Keratinocyte (primary cell): ENCODE results near the gene CHD9. TPM values are rescaled to one million over a fixed set of nuclear protein-coding genes. Genes with fewer than 3 reads are reported as not detected.

Experiments
- DNase-seq: peaks from one replicate; pipeline ENCODE4 v3.0.0-alpha.2; 2011; ENCODE audit warnings: low read depth, missing footprints, low spot score
- FAIRE-seq: peaks from 2 replicates; lab custom pipeline; 2011; peaks lifted over from hg19 to GRCh38; lab: Jason Lieb, UNC
- H2AFZ ChIP-seq: 2 replicates; pipeline ENCODE4 v1.6.0; 2012; ENCODE audit warnings: low read length, control low read depth, inconsistent platforms; ENCODE audit not compliant: control insufficient read depth
- H3K27ac ChIP-seq: 2 replicates; pipeline ENCODE4 v1.5.1; 2011; ENCODE audit warnings: low read length; ENCODE audit not compliant: control insufficient read depth, insufficient read depth
- H3K27me3 ChIP-seq: 3 replicates; pipeline ENCODE4 v1.6.0; 2011; ENCODE audit warnings: low read length; ENCODE audit not compliant: control insufficient read depth, insufficient read depth; ENCODE audit errors: extremely low read depth
- H3K36me3 ChIP-seq, 2 experiments: 2 replicates in 1 of 2; 3 replicates in 1 of 2; pipeline ENCODE4 v1.5.1; 2011; ENCODE audit warnings: low read length in 2 of 2, mild to moderate bottlenecking in 1 of 2; ENCODE audit not compliant: control insufficient read depth in 2 of 2, insufficient read depth in 2 of 2; ENCODE audit errors: extremely low read depth in 1 of 2
- H3K4me1 ChIP-seq: 3 replicates; pipeline ENCODE4 v1.5.1; 2011; ENCODE audit warnings: low read length; ENCODE audit not compliant: control insufficient read depth, insufficient read depth; ENCODE audit errors: extremely low read depth
- H3K4me2 ChIP-seq: 3 replicates; pipeline ENCODE4 v1.6.0; 2011; ENCODE audit warnings: low read depth, low read length; ENCODE audit not compliant: control insufficient read depth, insufficient read depth; ENCODE audit errors: extremely low read depth
- H3K4me3 ChIP-seq, 3 experiments: fragments of 200-600 bp in 1 of 3; sonication (generic) in 1 of 3; 2 replicates in 2 of 3; 3 replicates in 1 of 3; pipeline ENCODE4 v1.5.1; 2011 to 2016; ENCODE audit warnings: low read length in 3 of 3, mild to moderate bottlenecking in 3 of 3, control low read depth in 2 of 3, inconsistent platforms in 1 of 3, low read depth in 1 of 3, mixed read lengths in 1 of 3, mixed run types in 1 of 3, moderate library complexity in 1 of 3; ENCODE audit not compliant: control insufficient read depth in 2 of 3, insufficient read depth in 2 of 3; ENCODE audit errors: extremely low read depth in 1 of 3
- H3K79me2 ChIP-seq: 2 replicates; pipeline ENCODE4 v1.6.0; 2012; ENCODE audit warnings: low read length; ENCODE audit not compliant: control insufficient read depth, insufficient read depth
- H3K9ac ChIP-seq: 3 replicates; pipeline ENCODE4 v1.6.0; 2011; ENCODE audit warnings: low read length; ENCODE audit not compliant: control insufficient read depth, insufficient read depth; ENCODE audit errors: extremely low read depth
- H3K9me1 ChIP-seq: 3 replicates; pipeline ENCODE4 v1.6.0; 2011; ENCODE audit warnings: low read length; ENCODE audit not compliant: control insufficient read depth, insufficient read depth; ENCODE audit errors: extremely low read depth
- H3K9me3 ChIP-seq: 2 replicates; pipeline ENCODE4 v1.5.1; 2012; ENCODE audit warnings: low read depth, low read length; ENCODE audit not compliant: control insufficient read depth
- H4K20me1 ChIP-seq: 3 replicates; pipeline ENCODE4 v1.6.0; 2011; ENCODE audit warnings: low read length; ENCODE audit not compliant: control insufficient read depth, insufficient read depth; ENCODE audit errors: extremely low read depth
- EZH2 ChIP-seq: IDR thresholded peaks from one replicate; pipeline ENCODE4 v1.6.1; 2012; ENCODE audit warnings: inconsistent platforms, mild to moderate bottlenecking, low read length, moderate library complexity
- dilution Hi-C: fragments of 300-500 bp; cut with MboI; formaldehyde crosslinking; loops from one replicate; pipeline ENCODE4 v1.7.0; 2020; ENCODE audit warnings: low sequenced_read_pairs; ENCODE audit not compliant: extremely low pct_ligation_motif_present
- polyA plus RNA-seq, 5 experiments: library from polyadenylated mRNA; depleted of rRNA in 3 of 5; stranded (reverse) in 3 of 5; stranded (forward) in 1 of 5; unstranded in 1 of 5; fragments of >200 nt; gene quantifications; 1 replicate in 1 of 5; 2 replicates in 3 of 5; 3 replicates in 1 of 5; pipeline versions ENCODE4 v1.2.1 to v1.2.3, GENCODE V29; 2011 to 2012; ENCODE audit warnings: missing spikeins in 2 of 5, low read depth in 1 of 5, low replicate concordance in 1 of 5
- TF ChIP-seq, protein P1 (sequence below), 3 experiments: IDR thresholded peaks in 1 of 3; conservative IDR thresholded peaks in 1 of 3; optimal IDR thresholded peaks in 1 of 3; 2 replicates in 2 of 3; 3 replicates in 1 of 3; pipeline versions ENCODE3 to v1.5.1; 2011; ENCODE audit warnings: low read length in 3 of 3, mild to moderate bottlenecking in 3 of 3, moderate library complexity in 2 of 3, control low read depth in 1 of 3, inconsistent platforms in 1 of 3; ENCODE audit not compliant: insufficient read depth in 2 of 3; ENCODE audit errors: extremely low read depth in 1 of 3

CHD9 gene
- polyA plus RNA-seq, 1 donor (not counting 4 experiments of a cell fraction or from before 2014, with no cell fraction given) = 32.8 TPM

DNA sequence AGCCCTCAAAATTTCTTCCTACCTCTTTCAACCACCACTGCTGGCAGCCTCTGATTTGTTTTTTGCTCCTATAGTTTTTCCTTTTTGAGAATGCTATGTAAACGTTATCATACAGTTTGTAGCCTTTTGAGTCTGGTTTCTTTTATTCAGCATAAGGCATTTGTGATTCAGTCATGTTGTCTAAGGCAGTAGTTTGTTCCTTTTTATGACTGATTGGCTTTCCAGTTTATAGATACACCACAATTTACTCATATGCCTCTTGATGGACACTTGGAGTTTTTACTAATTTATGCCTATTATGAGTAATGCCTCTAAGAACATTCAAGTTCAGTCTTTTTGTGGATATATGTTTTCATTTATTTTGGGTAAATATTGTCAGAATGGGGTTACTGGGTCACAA lies 136.6 kb downstream of the CHD9 start:
- TF ChIP-seq, protein P1, sequence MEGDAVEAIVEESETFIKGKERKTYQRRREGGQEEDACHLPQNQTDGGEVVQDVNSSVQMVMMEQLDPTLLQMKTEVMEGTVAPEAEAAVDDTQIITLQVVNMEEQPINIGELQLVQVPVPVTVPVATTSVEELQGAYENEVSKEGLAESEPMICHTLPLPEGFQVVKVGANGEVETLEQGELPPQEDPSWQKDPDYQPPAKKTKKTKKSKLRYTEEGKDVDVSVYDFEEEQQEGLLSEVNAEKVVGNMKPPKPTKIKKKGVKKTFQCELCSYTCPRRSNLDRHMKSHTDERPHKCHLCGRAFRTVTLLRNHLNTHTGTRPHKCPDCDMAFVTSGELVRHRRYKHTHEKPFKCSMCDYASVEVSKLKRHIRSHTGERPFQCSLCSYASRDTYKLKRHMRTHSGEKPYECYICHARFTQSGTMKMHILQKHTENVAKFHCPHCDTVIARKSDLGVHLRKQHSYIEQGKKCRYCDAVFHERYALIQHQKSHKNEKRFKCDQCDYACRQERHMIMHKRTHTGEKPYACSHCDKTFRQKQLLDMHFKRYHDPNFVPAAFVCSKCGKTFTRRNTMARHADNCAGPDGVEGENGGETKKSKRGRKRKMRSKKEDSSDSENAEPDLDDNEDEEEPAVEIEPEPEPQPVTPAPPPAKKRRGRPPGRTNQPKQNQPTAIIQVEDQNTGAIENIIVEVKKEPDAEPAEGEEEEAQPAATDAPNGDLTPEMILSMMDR (optimal IDR thresholded peaks at IDR 0.05 in 1 of 3, IDR thresholded peaks at IDR 0.05 in 1 of 3, conservative IDR thresholded peaks at IDR 0.05 in 1 of 3; ENCODE audit: extremely low read depth in 1 of 3, insufficient read depth in 2 of 3, low read length in 3 of 3) = no peak
- no peak for TF ChIP-seq EZH2
- no peaks in the 10 kb centered on the region for H3K4me1 ChIP-seq
- peaks cover 14% of the 10 kb centered on the region for H3K79me2 ChIP-seq
- no peak overlapping the region for H3K27ac ChIP-seq
- no peak overlapping the region for H3K4me3 ChIP-seq
- no peak overlapping the region for H2AFZ ChIP-seq
- H3K36me3 ChIP-seq = no peaks in the 10 kb centered on the region
- no peak for DNase-seq
- FAIRE-seq = peak; percentile 26
- no peaks in the 10 kb centered on the region for H3K9me3 ChIP-seq
- H3K27me3 ChIP-seq = no peaks in the 10 kb centered on the region
- no peak overlapping the region for H3K9ac ChIP-seq
- H3K4me2 ChIP-seq = no peak overlapping the region
- dilution Hi-C loops = no loop called here
- no peaks in the 10 kb centered on the region for H3K9me1 ChIP-seq
- H4K20me1 ChIP-seq = no peaks in the 10 kb centered on the region

GRCh38 chr16:53198933-53199332 lies 144.1 kb downstream of the CHD9 start:
- Histone ChIP-seq H3K4me3 (no peak overlapping the region), H3K9me3 (no peaks in the 10 kb centered on the region), H3K4me1 (no peaks in the 10 kb centered on the region), H4K20me1 (no peaks in the 10 kb centered on the region), H3K9me1 (no peaks in the 10 kb centered on the region), H3K4me2 (no peak overlapping the region), H3K79me2 (peaks cover 8% of the 10 kb centered on the region), H3K9ac (no peak overlapping the region), H3K27me3 (no peaks in the 10 kb centered on the region), H3K27ac (no peak overlapping the region), H3K36me3 (peaks cover 0 to 2% of the 10 kb centered on the region in 2 experiments), H2AFZ (no peak overlapping the region)
- TF ChIP-seq, protein P1 (optimal IDR thresholded peaks at IDR 0.05 in 1 of 3, IDR thresholded peaks at IDR 0.05 in 1 of 3, conservative IDR thresholded peaks at IDR 0.05 in 1 of 3; ENCODE audit: extremely low read depth in 1 of 3, insufficient read depth in 2 of 3, low read length in 3 of 3) = no peak
- no peak for TF ChIP-seq EZH2
- FAIRE-seq (no peak), DNase-seq (no peak)
- dilution Hi-C loops = no loop called here
